Renal cortical epithelial cell (primary cell): ENCODE measurements around the gene SLC8A3. TPM values are rescaled to one million over a fixed set of nuclear protein-coding genes. Genes with fewer than 3 reads are reported as not detected.

Experiments used
- DNase-seq: peaks from one replicate; pipeline ENCODE4 v3.0.0-alpha.2; 2011; ENCODE audit warnings: low read depth
- total RNA-seq: library from RNA; depleted of rRNA; stranded (reverse); fragments of >200 nt; gene quantifications from 2 replicates; pipeline ENCODE4 v1.2.3, GENCODE V29; 2014

The SLC8A3 gene
- total RNA-seq, 1 donor from 2014 or later, result 0.15 TPM

GRCh38 chr14:70173569-70173968, 15.2 kb downstream of the SLC8A3 start:
- no peak for DNase-seq

GRCh38 chr14:70171726-70172125, 17.0 kb downstream of the SLC8A3 start:
- no peak for DNase-seq

DNA sequence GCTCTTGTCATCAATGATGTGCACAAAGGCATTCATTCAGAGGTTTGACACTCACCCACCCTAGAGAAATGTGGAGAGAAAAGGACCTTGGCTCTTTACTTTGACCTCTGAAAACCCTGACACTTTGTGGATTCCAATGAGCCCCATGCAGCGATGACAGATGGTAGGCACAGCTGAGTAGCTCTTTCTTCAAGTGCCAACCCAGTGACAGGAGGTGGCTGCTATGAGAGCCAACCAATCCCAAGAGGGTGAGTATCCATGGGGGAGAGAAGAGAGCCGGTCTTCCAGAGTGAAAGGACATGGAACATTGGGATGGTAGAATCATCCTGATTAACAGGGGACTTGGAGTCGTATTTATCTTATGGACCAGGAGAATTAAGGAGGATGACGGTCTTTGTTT, 17.8 kb downstream of the SLC8A3 start:
- DNase-seq, result no peak

- DNase-seq, result no peak
Observed at GRCh38 chr14:70168406-70168805, 20.3 kb downstream of the SLC8A3 start.

- no peak for DNase-seq
Observed at GRCh38 chr14:70166530-70167203, 22.1 kb downstream of the SLC8A3 start.

GRCh38 chr14:70162358-70162757, 26.4 kb downstream of the SLC8A3 start:
- no peak for DNase-seq

DNA sequence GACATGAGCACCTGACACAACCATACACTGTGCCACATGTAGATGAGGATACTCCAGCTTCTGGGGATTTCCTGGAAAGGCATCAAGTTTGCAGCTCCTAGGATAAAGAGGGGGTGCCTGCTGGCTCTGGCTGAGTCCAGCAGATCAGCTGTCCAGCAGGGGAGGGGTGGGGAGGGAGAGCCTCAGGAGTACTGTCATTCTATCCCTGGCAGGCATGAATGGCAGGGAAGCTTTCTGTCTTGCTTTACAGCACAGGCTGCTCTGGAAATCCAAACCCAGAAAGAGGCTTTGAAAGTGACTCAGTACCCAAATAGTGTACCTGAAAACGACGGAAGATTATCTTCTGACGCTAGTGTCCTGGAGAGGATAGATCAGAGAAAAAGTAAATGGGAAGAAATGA, 32.2 kb downstream of the SLC8A3 start:
- DNase-seq, result no peak

- no peak for DNase-seq
Observed at GRCh38 chr14:70152704-70153103, 36.0 kb downstream of the SLC8A3 start.

DNA sequence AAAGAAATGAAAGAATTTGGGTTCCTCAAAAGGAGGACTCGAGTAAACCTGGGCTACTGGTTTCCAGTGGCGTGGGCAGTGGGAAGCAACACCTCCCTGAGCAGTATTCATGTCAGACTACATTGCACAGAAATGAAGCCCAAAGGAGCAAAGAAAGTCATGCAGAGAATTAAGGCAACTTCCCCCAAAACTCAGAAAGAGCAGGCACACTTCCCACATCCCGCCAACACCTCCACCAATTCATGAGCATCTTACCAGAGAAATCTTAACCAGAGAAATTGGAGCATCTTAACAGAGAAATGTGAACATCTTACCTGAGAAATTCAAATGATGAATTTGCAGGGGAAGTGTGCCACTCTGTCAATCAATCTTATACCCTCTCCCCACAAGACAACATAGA, 36.7 kb downstream of the SLC8A3 start:
- DNase-seq, result no peak

GRCh38 chr14:70149596-70150165, 39.1 kb downstream of the SLC8A3 start:
- no peak for DNase-seq

GRCh38 chr14:70148911-70149595, 39.7 kb downstream of the SLC8A3 start:
- no peak for DNase-seq

GRCh38 chr14:70148351-70148750, 40.4 kb downstream of the SLC8A3 start:
- no peak for DNase-seq

DNA sequence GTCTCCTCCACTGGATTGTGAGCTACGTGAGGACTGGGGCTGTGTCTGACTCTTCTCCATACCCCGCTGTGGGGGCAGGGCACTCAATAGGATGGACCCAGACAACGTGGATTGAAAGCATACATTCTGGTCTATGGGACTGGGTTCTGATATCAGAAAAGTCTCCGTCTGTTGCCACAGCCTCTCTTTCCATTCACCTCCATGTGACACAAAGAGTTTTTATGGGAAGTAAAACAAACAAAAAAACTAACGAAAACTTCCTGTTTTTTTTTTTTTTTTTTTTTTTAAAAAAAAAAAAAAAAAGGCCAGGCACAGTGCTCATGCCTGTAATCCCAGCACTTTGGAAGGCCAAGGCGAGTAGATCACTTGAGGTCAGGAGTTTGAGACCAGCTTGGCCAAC, 44.7 kb downstream of the SLC8A3 start:
- DNase-seq, result no peak

DNA sequence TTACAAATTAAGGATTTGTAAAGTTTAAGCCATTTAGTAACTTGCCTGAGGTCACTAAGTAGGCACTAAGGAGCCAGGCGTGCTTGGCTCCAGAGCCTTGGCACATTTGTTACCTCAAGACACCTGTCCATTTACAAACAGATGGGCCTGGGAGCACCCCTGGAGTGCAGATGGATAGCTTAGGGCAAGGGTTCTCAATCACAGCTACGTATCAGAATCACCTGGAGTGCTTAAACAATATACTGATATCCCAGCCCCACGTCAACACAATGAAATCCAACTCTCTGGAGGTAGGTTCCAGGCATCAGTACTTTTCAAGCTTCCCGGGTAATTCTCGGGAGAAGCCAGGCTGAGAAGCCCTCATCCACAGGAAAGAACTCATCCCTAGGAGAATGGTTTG, 45.4 kb downstream of the SLC8A3 start:
- DNase-seq, result no peak

DNA sequence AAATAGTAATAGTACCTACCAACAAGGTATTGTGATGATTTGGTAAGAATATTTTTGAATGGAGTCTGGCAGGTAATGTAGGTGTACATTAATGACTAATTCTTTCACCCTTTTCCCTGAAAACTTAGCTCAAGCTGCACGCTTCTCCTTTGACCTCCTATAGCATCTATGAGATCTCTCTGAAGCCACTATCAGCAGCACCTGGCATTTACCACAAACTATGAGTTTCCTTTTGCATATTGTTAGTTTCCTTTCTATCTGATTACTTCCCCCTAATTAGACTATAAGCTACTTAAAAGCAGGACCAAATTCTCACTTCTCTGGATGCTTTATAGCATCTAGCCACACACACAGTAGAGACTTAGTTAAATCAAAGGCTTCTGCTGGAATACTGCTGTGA, 48.1 kb downstream of the SLC8A3 start:
- no peak for DNase-seq

DNA sequence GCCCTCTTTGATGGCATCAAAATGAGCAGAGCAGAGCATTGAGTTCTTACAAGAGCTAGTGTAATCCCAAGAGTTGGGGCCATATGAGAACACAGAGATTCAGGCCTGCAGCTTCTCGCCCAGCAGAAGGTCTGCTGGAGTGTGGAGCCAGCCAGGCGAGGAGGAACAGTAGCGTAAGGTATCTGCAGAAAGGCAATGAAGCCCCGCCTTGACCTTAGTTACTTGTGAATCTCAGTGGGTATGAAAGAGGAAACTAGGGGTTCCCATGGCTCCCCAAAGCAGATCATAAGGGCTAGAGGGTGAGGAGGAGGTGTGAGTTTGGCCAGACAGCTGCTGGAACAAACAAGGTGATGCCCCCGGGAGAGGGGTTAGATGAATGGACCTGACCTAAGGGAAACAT, 49.4 kb downstream of the SLC8A3 start:
- DNase-seq, result no peak

DNA sequence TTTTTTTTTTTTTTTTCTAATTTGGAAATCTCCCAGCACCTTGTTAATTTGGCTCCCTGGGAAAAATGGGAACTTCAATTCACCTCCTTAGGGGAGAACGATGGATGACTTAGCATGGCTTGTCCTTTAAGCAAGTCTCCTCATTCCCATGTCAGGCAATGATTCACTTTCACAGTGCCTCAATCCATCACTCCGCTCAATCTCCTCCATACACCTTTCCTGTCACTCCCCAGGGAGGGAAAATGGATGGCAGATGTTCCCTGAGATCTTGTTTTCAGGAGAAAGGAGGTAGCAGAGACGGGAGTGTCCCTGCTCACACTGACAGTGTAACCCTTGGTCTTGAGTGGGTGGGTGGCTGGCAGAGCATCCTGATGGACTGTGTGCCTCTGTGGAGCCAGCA, 51.0 kb downstream of the SLC8A3 start:
- no peak for DNase-seq

DNA sequence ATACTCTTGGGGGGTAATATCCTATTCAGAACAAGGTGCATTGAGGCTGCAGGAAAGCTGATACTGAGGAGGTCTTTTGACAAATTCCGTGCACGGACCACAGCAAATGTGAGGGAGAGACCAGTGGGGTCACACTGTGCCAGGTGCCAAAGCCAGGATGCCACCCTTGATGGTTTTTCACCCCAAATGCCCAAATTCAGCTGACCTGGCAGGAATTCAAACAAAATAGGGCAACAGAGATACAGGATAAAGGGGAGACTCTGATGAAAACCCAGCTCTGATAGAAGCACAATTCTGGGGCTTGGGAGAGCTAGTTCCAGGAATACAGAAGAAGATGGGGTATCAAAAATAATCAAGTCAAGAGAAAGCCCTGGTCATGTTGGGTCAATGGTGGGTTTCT, 55.3 kb downstream of the SLC8A3 start:
- no peak for DNase-seq

DNA sequence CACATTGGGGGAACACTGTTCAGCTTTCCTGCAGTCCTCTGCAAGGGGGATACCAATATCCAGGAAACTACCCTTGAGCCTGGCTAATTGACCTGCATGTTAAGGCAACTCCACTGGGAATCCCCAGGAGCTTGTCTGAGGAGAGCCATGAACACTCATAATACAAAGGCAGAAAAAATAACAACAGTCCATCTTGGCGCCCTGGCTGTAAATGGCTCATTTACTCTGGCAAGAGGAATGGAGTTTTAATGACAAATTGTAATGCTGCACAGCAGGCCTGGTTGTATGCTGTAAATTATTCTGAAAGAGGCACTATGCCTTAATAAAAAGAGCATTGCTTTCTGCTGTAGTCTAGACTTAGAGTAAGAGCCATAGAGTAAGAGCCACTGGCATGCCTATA, 58.3 kb downstream of the SLC8A3 start:
- no peak for DNase-seq

GRCh38 chr14:70127186-70127585, 61.6 kb downstream of the SLC8A3 start:
- no peak for DNase-seq

DNA sequence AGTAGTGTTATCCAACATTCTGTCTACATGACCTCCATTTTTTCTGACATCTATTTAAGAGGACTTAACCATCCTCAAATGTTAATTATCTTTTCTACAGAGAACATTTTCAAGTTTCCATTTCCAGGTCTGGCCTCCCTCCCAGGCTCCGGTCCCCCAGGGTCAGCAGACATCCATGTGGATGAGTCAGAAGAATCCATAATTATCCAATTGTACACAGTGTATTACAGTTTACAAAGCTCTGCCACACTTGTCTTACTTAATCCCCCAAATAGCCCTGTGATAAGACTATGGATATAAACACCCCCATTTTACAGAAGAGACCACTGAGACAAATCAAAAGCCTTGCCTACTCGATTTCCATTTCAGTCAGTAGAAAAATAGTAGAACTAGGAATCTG, 65.0 kb downstream of the SLC8A3 start:
- no peak for DNase-seq

DNA sequence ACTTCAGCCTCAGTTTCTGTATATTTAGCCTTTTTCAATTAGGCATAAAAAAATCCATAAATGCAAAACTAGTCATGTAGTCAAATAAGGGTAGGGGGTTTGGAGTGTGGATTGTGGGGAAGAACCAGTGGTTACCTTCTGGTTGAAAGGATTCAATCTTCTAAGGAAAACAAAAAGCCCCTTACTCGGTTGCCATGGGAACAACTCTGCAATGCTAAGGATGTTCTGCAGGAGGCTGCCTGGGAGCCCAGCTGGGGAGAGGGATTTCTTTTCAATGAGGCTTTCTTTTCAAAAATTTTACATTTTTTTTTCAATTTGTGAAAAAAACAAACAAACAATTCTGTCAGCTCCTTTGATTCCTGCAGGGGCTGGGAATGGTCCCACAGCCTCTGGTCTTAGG, 67.2 kb downstream of the SLC8A3 start:
- DNase-seq, result no peak

DNA sequence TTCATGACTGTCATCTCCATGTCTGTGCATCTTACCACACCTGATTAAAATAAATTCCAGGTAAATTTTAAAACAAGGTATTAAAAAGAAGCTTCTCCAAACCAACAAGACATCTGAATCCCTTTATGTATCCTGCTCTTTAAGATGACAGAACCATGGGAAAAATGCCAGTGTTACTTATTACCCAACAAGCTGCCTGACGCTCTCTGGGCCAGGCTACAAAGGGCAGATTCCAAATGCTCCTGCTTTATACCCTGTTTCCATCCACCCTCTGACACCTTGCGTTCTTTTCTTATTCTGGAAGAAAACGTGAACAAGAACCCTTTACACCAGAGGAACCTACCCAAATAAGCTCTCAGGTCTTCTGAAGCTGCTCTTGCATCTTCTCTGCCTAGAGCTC, 70.7 kb downstream of the SLC8A3 start:
- no peak for DNase-seq

- DNase-seq, result no peak
Observed at GRCh38 chr14:70116278-70116677, 72.5 kb downstream of the SLC8A3 start.
